AG04449 (cell line): ENCODE data around the gene NDUFV3.
"Not testable (repeated sequence)": the region's sequence is repeated elsewhere in the genome, so short reads cannot be mapped to it uniquely, and the experiment has no call there.

Experiments used
- CTCF ChIA-PET: fragments of 350-600 bp; formaldehyde crosslinking; extraction: SDS; loops from one replicate; lab custom pipeline; 2021; ENCODE audit warnings: antibody characterized with exemption; lab: Yijun Ruan, JAX
- POLR2A ChIA-PET: fragments of 400-600, 350-600 bp; formaldehyde crosslinking; extraction: SDS; loops from one replicate; lab custom pipeline; 2020; ENCODE audit warnings: antibody characterized with exemption, inconsistent platforms; lab: Yijun Ruan, JAX
- DNase-seq: peaks from one replicate; pipeline ENCODE4 v3.0.0-alpha.2; 2010; ENCODE audit warnings: low read depth, low spot score
- H3K4me3 ChIP-seq: 2 replicates; pipeline ENCODE4 v1.5.1; 2011; ENCODE audit warnings: low read depth, mild to moderate bottlenecking, control low read depth, low read length
- TF ChIP-seq, protein P1 (sequence below): IDR thresholded peaks from one replicate; pipeline ENCODE4 v1.5.1; 2011; ENCODE audit warnings: mild to moderate bottlenecking, moderate library complexity, low read length, control low read depth, inconsistent platforms; ENCODE audit not compliant: insufficient read depth; ENCODE audit errors: missing control alignments

NDUFV3 gene

DNA sequence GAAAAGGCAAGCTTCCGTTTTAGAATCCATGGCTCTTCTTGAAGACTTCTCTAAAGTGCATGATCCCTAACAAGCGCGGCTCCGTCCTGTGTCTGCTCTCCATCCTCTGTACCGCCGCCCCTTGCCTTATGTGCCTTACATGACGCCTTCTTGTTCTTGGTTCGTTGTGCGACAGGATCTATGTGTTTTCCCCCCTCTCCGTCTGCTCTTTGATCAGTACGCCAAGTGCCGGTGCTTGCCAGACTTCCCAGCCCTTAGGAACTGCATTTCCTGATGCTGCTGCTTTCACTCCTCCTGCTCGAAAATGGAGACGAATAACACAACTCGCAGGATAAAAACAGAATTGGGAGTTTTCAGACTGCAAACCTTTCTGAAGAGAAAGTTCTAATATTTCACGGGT is 13.1 kb downstream of the NDUFV3 start:
- ChIA-PET CTCF (no interaction called here), POLR2A (no interaction called here)
- DNase-seq: no peak
- no peak overlapping the region for H3K4me3 ChIP-seq
- TF ChIP-seq, protein P1, sequence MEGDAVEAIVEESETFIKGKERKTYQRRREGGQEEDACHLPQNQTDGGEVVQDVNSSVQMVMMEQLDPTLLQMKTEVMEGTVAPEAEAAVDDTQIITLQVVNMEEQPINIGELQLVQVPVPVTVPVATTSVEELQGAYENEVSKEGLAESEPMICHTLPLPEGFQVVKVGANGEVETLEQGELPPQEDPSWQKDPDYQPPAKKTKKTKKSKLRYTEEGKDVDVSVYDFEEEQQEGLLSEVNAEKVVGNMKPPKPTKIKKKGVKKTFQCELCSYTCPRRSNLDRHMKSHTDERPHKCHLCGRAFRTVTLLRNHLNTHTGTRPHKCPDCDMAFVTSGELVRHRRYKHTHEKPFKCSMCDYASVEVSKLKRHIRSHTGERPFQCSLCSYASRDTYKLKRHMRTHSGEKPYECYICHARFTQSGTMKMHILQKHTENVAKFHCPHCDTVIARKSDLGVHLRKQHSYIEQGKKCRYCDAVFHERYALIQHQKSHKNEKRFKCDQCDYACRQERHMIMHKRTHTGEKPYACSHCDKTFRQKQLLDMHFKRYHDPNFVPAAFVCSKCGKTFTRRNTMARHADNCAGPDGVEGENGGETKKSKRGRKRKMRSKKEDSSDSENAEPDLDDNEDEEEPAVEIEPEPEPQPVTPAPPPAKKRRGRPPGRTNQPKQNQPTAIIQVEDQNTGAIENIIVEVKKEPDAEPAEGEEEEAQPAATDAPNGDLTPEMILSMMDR: no peak

DNA sequence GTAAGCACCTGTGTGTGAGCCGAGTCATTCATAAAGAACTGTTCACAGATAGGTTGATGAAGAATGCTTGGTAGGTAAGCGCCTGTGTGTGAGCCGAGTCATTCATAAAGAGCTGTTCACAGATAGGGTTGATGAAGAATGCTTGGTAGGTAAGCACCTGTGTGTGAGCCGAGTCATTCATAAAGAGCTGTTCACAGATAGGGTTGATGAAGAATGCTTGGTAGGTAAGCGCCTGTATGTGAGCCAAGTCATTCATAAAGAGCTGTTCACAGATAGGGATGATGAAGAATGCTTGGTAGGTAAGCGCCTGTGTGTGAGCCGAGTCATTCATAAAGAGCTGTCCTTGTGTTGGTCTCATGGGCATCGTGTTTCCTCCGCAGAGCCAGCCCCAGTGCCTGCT is 15.4 kb downstream of the NDUFV3 start:
- not testable (repeated sequence) for H3K4me3 ChIP-seq, DNase-seq
- POLR2A ChIA-PET: interaction anchor here (1.1 kb wide), 1 partner anchor 9 kb away, joined by 3 read pairs; no protein-coding TSS in a partner anchor
- CTCF ChIA-PET: interaction anchor here (0.6 kb wide), 1 partner anchor 718 kb away, joined by 3 read pairs; no protein-coding TSS in a partner anchor

GRCh38 chr21:42911920-42912319 is 18.8 kb downstream of the NDUFV3 start:
- CTCF ChIA-PET, H3K4me3 ChIP-seq, DNase-seq, POLR2A ChIA-PET: not testable (repeated sequence)

DNA sequence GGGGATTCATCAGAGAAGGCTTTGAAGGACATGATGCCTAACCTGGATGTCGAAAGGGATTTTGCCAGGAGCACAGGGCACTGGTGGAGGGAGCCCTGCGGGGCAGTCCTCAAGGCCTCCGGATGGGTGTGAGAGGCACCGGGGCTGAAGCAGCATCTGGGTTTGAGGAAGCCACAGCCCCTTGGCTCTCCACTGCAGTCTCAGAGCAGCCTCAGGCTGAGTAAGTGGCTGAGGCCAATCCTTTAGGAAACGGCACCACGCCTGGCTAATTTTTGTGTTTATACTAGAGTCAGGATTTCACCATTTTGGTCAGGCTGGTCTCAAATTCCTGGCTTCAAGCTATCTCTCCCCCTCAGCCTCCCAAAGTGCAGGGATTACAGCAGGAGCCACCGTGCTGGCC is 20.4 kb downstream of the NDUFV3 start:
- TF ChIP-seq, protein P1: no peak
- DNase-seq: no peak
- ChIA-PET POLR2A (no interaction called here), CTCF (interaction anchor here (2.1 kb wide), 1 partner anchor 10 kb away, joined by 4 read pairs; no protein-coding TSS in a partner anchor)
- no peak overlapping the region for H3K4me3 ChIP-seq

- ChIA-PET CTCF (no interaction called here), POLR2A (interaction anchor here (0.8 kb wide), 1 partner anchor 10 kb away, joined by 3 read pairs; no protein-coding TSS in a partner anchor)
- no peak for DNase-seq
- no peak overlapping the region for H3K4me3 ChIP-seq
- TF ChIP-seq, protein P1: no peak
Measured at GRCh38 chr21:42918291-42918690, 25.2 kb downstream of the NDUFV3 start.

DNA sequence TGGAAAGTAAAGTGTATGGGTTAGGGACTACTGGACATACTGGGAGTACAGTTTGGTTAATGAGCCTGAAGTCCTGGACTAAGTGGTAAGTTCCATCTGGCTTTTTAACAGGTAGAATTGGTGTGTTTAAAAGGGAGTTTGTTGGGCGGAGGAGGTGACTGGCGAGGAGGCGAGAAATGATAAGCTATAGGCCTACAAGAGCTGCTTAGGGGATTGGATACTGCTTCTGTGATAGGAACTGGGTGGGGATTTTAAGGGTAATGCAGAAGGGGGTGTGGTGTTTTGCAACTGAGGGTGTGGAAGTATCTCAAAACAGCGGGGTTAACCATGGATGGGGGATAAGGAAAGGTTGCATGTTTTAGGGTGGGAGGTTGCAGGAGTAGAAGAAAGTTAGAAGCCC is 28.8 kb downstream of the NDUFV3 start:
- TF ChIP-seq, protein P1: no peak
- no peak for DNase-seq
- CTCF ChIA-PET: interaction anchor here (0.7 kb wide), 1 partner anchor 45 kb away, joined by 3 read pairs; no protein-coding TSS in a partner anchor
- POLR2A ChIA-PET: no interaction called here
- no peak overlapping the region for H3K4me3 ChIP-seq

GRCh38 chr21:42922918-42923317 is 29.8 kb downstream of the NDUFV3 start:
- no peak for DNase-seq
- no peak overlapping the region for H3K4me3 ChIP-seq
- POLR2A ChIA-PET: no interaction called here
- TF ChIP-seq, protein P1: no peak
- CTCF ChIA-PET: interaction anchor here (1.0 to 1.4 kb wide), 2 partner anchors 9 to 10 kb away, joined by 4 read pairs; no protein-coding TSS in a partner anchor
